AG09309 (cell line): ENCODE data around the gene RBM44.

Source experiments
- DNase-seq: peaks from one replicate; pipeline ENCODE4 v3.0.0-alpha.2; 2010; ENCODE audit warnings: low read depth
- H3K4me3 ChIP-seq: 2 replicates; pipeline ENCODE4 v1.5.1; 2011; ENCODE audit warnings: mild to moderate bottlenecking, low read depth, low read length, moderate library complexity; ENCODE audit not compliant: control insufficient read depth
- TF ChIP-seq, protein P1 (sequence below): IDR thresholded peaks from 2 replicates; pipeline ENCODE4 v1.5.1; 2011; ENCODE audit warnings: mild to moderate bottlenecking, low read depth, low read length, inconsistent platforms; ENCODE audit not compliant: insufficient read depth, control insufficient read depth; ENCODE audit errors: missing control alignments

Gene RBM44

DNA sequence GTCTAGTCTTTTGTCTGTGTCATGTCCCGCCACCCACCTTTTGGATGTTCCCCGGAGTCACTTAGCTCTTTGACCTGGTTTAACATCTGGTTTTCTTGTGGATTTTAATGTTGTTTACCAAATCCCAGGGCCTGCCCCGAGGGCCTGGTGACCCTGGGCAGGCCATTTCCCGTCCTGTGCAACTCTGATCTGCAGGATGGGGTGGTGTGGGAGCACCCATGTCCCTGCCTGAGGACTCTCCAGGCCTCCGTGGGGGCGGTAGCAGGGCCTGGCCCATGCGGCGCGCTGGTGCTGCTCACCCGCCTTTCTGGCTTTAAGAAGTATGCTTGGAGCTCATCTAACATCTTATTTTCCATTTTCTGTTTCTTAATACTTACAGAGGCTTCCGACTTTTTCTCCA, 71.5 kb downstream of the RBM44 start:
- H3K4me3 ChIP-seq = no peak overlapping the region
- TF ChIP-seq, protein P1, sequence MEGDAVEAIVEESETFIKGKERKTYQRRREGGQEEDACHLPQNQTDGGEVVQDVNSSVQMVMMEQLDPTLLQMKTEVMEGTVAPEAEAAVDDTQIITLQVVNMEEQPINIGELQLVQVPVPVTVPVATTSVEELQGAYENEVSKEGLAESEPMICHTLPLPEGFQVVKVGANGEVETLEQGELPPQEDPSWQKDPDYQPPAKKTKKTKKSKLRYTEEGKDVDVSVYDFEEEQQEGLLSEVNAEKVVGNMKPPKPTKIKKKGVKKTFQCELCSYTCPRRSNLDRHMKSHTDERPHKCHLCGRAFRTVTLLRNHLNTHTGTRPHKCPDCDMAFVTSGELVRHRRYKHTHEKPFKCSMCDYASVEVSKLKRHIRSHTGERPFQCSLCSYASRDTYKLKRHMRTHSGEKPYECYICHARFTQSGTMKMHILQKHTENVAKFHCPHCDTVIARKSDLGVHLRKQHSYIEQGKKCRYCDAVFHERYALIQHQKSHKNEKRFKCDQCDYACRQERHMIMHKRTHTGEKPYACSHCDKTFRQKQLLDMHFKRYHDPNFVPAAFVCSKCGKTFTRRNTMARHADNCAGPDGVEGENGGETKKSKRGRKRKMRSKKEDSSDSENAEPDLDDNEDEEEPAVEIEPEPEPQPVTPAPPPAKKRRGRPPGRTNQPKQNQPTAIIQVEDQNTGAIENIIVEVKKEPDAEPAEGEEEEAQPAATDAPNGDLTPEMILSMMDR = no peak
- no peak for DNase-seq

DNA sequence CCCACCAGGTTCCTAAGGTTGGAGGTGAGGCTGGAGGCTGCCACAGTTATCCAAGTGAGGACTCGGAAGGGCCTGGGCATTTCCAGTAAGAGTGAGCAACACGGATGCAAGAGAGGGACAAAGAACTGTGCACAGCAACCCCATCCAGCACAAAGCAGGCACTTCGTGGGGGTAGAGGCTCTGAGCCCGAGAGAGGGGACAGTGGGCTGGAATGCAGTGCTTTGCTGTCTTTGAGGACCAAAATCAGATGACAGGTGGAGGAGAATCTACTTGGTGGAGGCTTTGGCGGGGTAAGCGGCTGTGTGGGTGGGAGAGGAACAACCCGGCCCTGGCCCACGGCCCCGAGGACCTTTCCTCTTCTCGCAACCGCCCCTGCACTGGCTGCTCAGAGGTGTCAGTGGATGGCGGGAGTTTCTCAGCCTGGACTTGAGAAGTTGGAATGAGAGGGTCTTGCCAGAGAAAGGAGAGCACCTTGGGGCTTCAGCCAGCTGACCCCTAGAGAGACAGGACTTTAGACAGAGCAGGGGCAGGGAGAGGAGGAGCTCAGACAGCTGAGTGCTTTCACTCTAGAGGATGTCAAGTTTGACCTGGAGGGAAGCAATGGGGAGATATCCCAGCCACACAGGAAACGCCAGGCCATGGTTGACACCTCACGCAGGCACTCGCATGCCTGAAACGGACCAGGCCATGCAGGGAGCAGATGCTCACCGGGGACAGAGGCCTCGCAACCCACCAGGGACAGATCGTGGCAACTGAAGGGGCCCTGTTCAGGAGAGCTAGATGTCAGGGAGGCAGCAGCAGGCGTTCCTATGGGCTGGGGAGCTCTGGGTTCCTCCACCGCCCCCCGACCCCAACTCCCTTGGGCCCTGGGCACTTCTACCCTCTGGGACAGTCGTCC, 72.4 kb downstream of the RBM44 start:
- no peak for DNase-seq
- TF ChIP-seq, protein P1 = no peak
- no peak overlapping the region for H3K4me3 ChIP-seq

DNA sequence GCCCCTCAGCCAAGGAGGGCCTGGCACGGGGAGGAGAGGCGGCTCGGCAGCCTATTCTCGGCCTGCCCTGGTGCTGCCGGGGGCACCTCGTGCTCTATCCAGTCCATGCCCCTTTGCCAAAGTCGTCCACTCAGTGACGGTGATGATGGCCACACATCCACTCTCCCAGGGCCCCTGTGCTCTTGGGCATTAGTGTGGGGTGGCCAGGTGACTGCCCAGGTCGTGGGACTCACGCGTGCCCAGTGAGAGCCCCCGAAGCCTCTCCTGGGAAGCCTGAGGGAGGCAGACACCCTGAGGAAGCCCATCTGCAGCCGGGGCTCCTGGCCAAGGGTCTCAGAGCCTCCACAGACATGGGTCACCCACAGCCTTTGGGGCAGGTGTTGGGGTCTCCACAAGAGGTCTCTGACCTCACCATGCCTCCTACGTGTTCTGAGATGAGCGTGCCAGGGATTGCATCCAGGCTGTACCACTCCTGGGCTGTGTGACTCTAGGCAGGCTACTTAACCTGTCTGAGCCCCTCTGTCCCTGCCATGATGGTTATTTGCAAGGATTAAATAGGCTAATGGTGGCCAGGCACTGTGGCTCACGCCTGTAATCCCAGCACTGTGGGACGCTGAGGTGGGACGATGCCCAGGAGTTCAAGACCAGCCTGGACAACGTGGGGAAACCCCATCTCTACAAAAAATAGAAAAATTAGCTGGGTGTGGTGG, 73.8 kb downstream of the RBM44 start:
- no peak for DNase-seq
- TF ChIP-seq, protein P1 = no peak
- no peak overlapping the region for H3K4me3 ChIP-seq

DNA sequence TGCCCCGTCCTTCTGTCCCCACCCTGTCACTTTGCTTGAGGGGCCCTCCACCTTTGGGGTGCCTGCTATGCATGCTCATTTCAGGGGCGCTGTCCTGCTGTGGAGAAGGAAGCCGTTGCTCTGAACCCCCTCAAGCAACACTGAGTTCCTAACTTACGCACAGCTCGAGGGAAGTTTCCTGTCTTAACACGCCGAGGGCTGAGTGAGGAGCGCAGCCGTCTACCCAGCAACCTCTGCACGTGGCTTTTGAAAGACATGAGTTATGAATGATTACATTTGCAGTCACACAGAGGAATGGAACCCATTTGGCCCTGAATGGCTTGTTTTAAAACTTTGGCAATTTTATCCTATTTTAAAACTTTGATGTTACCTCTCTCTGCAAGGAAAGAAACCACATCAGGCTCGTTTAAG, 74.8 kb downstream of the RBM44 start:
- no peak overlapping the region for H3K4me3 ChIP-seq
- TF ChIP-seq, protein P1 = no peak
- DNase-seq = no peak

DNA sequence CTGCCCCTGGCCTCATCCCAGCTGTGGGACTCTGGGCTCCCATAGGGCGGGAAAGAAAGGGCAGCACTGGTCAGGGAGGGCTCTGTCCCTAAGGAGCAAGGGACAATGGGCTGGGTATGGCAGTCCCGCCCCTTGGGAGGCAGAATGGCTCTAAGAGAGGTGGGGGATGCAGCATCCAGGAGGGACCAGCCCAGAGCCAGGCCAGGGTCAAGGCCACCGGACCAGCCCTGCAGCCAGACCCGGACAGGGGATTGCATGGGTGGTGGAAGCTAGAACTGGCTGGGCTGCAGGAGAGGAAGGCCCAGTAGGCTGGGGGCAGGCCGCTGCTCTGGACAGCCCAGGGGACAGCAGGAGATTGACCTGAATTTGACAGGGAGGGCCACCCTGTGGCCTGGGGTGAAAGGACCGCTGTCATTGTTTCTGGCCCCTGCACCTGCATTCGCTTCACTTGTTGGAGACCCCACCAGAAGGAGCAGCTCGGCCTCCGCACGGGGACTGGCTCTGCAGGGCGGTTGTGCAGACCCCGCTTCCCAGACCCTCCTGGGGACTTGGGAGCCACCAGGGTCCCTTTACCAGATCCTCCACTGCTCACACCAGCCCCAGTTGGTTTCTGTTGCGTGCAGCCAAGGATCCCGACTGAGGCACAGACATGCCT, 75.4 kb downstream of the RBM44 start:
- DNase-seq = no peak
- TF ChIP-seq, protein P1 = no peak
- H3K4me3 ChIP-seq = no peak overlapping the region

DNA sequence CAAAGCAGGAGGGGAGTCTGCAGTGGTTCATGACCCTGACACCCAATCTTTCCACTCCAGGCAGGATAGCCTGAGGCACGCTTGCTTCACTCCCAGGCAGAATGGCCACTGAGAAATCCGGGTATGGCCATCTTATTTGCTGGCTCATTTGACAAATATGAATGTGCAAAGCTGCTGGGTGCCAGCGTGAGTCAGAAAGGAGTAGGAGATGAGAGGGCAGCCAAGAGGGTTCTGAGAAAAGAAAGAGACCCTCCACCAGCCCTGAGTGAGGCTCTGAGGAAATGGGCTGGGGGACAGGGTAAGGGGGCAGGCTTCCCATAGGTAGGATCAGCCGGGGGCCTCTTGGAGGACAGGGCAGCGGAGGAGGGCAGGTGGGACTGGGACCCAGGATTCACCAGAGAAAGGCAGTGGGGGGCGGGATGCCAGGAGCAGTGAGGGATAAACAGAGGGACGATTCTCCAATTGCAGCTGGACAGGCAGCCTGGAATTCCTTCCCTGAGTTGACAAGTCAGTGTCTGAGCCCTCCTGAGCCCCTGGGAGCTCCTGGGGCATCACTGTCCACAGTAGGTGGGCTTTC, 76.1 kb downstream of the RBM44 start:
- H3K4me3 ChIP-seq = no peak overlapping the region
- peak; percentile 52 for DNase-seq
- TF ChIP-seq, protein P1 = no peak
